ENCODE measurements around the gene SPOCD1.

The SPOCD1 gene

GRCh38 chr1:31780632-31781031 lies 35.2 kb downstream of the SPOCD1 start (continued):
- TF ChIP-seq ZNF426 (tag by site-specific recombination; IDR thresholded peaks at IDR 0.05) (no peak), SALL2 (tag by site-specific recombination; IDR thresholded peaks at IDR 0.05; ENCODE audit: borderline replicate concordance) (no peak), SCRT1 (tag by site-specific recombination; IDR thresholded peaks at IDR 0.05; ENCODE audit: borderline replicate concordance) (no peak), ZNF777 (tag by site-specific recombination; IDR thresholded peaks at IDR 0.05; ENCODE audit: borderline replicate concordance) (no peak), ZBTB44 (tag by site-specific recombination; IDR thresholded peaks at IDR 0.05) (no peak)

- POLR2A ChIA-PET, result no interaction called here
- Histone ChIP-seq H3K27ac (ENCODE audit: extremely low read depth, low read depth, low read length) (no peak overlapping the region), H3K36me3 (ENCODE audit: control insufficient read depth in 2 of 2, insufficient read depth in 1 of 2, low read length in 2 of 2) (no peaks in the 10 kb centered on the region), H3K9me3 (ENCODE audit: control insufficient read depth, insufficient read depth, low read depth, low read length) (no peaks in the 10 kb centered on the region), H3K4me3 (ENCODE audit: low read depth, low read length) (no peak overlapping the region), H3K4me1 (ENCODE audit: control insufficient read depth, insufficient read depth, low read length) (no peaks in the 10 kb centered on the region; the same call in 1 of the 2 replicates)
- CTCF ChIA-PET, result interaction anchor here (0.6 to 2.1 kb wide), 6 partner anchors 9 to 232 kb away, joined by 3 to 7 read pairs (median 5); no protein-coding TSS in a partner anchor
- TF ChIP-seq ZNF555 (tag by site-specific recombination; conservative IDR thresholded peaks at IDR 0.05) (no peak), ZNF513 (tag by site-specific recombination; IDR thresholded peaks at IDR 0.05) (no peak), KLF8 (tag by site-specific recombination; IDR thresholded peaks at IDR 0.05) (no peak), PRDM10 (tag by site-specific recombination; IDR thresholded peaks at IDR 0.05) (no peak), ZNF529 (tag by site-specific recombination; IDR thresholded peaks at IDR 0.05; ENCODE audit: insufficient replicate concordance) (no peak), ZBTB8A (tag by site-specific recombination; IDR thresholded peaks at IDR 0.05) (no peak), TRIM28 (IDR thresholded peaks at IDR 0.05; ENCODE audit: borderline replicate concordance, low read length) (no peak), ZNF366 (tag by site-specific recombination; conservative IDR thresholded peaks at IDR 0.05) (no peak), ZNF704 (tag by site-specific recombination; IDR thresholded peaks at IDR 0.05) (no peak), ZNF610 (tag by site-specific recombination; IDR thresholded peaks at IDR 0.05; ENCODE audit: borderline replicate concordance) (no peak), GLI2 (tag by site-specific recombination; IDR thresholded peaks at IDR 0.05; ENCODE audit: borderline replicate concordance, low read depth) (no peak), BCL6B (tag by site-specific recombination; IDR thresholded peaks at IDR 0.05) (no peak), ZNF514 (tag by site-specific recombination; IDR thresholded peaks at IDR 0.05) (no peak), ZNF837 (tag by site-specific recombination; IDR thresholded peaks at IDR 0.05) (no peak), HOXA7 (CRISPR knock-in tag; IDR thresholded peaks at IDR 0.05; ENCODE audit: borderline replicate concordance) (no peak)
These were observed 36.1 kb downstream of the SPOCD1 start for GRCh38 chr1:31779687-31780086.

Data from HEK293 (cell line).